ENCODE measurements around the gene LHPP.
A peak's percentile ranks its signal among the peaks of the same experiment; 100 is the strongest.

The LHPP gene

GRCh38 chr10:124464028-124464965, 2.7 kb downstream of the LHPP start:
- H3K36me3 ChIP-seq, result no peaks in the 10 kb centered on the region
- H3K4me3 ChIP-seq, result no peak overlapping the region
- no peak for TF ChIP-seq Cebpa-rat (IDR thresholded peaks at IDR 0.05)
- no peak overlapping the region for H3K9ac ChIP-seq
- H3K27ac ChIP-seq, result no peak overlapping the region
- H3K27me3 ChIP-seq, result no peaks in the 10 kb centered on the region
- peaks cover 14 to 35% (median 27%) of the 10 kb centered on the region in 10 experiments for H3K4me1 ChIP-seq
- peaks cover 0 to 13% (median 0%) of the 10 kb centered on the region in 11 experiments; a peak in 3 of 22 replicates for H4K20me1 ChIP-seq
- H3K4me2 ChIP-seq, result peak overlapping the region in 3 of 11 experiments; percentile 4 to 15 (median 12); a peak in 2 of 22 replicates
- H3K9me3 ChIP-seq (replicated peaks in 1 of 11), result no peaks in the 10 kb centered on the region

- H3K27ac ChIP-seq, result no peak overlapping the region
- no peak for TF ChIP-seq Cebpa-rat (IDR thresholded peaks at IDR 0.05)
- H3K36me3 ChIP-seq, result no peaks in the 10 kb centered on the region; a peak in 1 of 22 replicates
- H3K27me3 ChIP-seq, result no peaks in the 10 kb centered on the region
- H4K20me1 ChIP-seq, result peaks cover 0 to 16% (median 0%) of the 10 kb centered on the region in 11 experiments; a peak in 5 of 22 replicates
- peak overlapping the region in 9 of 11 experiments; percentile 4 to 52 (median 42); a peak in 13 of 22 replicates for H3K4me2 ChIP-seq
- H3K9me3 ChIP-seq (replicated peaks in 1 of 11), result no peaks in the 10 kb centered on the region
- no peak overlapping the region for H3K9ac ChIP-seq
- no peak overlapping the region for H3K4me3 ChIP-seq
- peaks cover 14 to 35% (median 27%) of the 10 kb centered on the region in 10 experiments for H3K4me1 ChIP-seq
These were observed 3.6 kb downstream of the LHPP start for GRCh38 chr10:124465003-124465776.

DNA sequence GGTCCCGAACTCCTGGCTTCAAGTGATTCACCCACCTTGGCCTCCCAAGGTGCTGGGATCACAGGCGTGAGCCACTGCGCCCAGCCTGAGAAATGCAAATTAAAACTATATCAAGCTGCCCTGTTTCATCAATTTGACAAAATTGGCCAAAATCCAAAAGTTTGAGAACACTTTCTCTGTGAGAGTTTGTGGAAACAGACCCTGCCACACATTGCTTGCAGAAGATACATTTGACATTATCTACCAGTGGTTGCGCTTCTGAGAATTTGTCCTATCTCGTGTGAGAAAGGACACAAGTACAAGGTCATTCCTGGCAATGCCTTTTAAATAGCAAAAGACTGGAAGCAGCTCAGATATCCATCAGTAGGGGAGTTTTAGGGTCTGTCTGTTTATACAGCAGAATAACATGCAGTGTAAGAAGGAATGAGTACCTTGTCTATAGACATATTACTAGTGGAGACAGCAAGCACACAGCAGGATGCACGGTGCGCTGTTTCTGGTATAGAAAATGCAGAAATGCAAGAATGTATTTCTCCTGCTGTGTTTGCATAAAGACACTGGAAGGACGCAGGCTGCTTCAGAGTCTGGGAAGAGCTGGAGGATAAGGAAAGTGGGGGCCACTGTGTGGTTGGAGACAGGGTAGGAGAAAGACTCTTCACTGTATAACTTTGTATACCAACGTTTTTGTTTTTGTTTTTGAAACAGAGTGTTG, 4.3 kb downstream of the LHPP start:
- Histone ChIP-seq H3K9ac (no peak overlapping the region), H3K4me2 (peak overlapping the region in 8 of 11 experiments; percentile 4 to 52 (median 43); a peak in 12 of 22 replicates)

GRCh38 chr10:124467165-124467564, 5.5 kb downstream of the LHPP start:
- H4K20me1 ChIP-seq, result peaks cover 0 to 24% (median 0%) of the 10 kb centered on the region in 11 experiments; a peak in 5 of 22 replicates
- no peaks in the 10 kb centered on the region; a peak in 1 of 22 replicates for H3K36me3 ChIP-seq
- H3K4me3 ChIP-seq, result no peak overlapping the region
- no peak overlapping the region for H3K9ac ChIP-seq
- no peak for TF ChIP-seq Cebpa-rat (IDR thresholded peaks at IDR 0.05)
- H3K27ac ChIP-seq, result no peak overlapping the region
- peaks cover 14 to 33% (median 26%) of the 10 kb centered on the region in 10 experiments for H3K4me1 ChIP-seq
- H3K9me3 ChIP-seq (replicated peaks in 1 of 11), result no peaks in the 10 kb centered on the region
- H3K27me3 ChIP-seq, result no peaks in the 10 kb centered on the region
- H3K4me2 ChIP-seq, result peak overlapping the region in 6 of 11 experiments; percentile 24 to 49 (median 28); a peak in 6 of 22 replicates

More for the DNA sequence above, 4.3 kb downstream of the LHPP start:
- H3K27ac ChIP-seq, result no peak overlapping the region
- peaks cover 14 to 35% (median 27%) of the 10 kb centered on the region in 10 experiments for H3K4me1 ChIP-seq
- peaks cover 0 to 24% (median 0%) of the 10 kb centered on the region in 11 experiments; a peak in 5 of 22 replicates for H4K20me1 ChIP-seq
- no peak for TF ChIP-seq Cebpa-rat (IDR thresholded peaks at IDR 0.05)
- H3K36me3 ChIP-seq, result no peaks in the 10 kb centered on the region; a peak in 1 of 22 replicates
- no peaks in the 10 kb centered on the region for H3K9me3 ChIP-seq (replicated peaks in 1 of 11)
- no peak overlapping the region for H3K4me3 ChIP-seq
- no peaks in the 10 kb centered on the region for H3K27me3 ChIP-seq

DNA sequence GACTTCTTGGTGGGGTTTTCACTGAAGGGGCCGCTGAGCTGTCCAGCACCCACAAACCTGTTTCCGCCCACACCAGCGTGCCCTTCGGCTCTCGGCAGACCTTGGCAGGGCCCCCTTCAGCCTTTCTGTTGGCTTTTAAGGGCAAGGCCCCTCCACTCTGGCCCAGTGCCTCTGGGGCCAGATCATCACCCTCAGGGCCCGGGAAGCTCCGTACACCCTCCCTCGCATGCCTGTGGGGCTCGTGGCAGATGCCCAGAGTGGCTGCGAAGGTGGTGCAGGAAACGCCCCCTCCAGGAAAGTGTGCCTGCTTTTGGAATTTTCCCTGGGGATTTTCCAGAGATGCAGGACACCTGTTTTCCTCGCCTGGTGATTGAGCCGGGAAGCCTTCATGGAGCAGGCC, 7.0 kb downstream of the LHPP start:
- no peaks in the 10 kb centered on the region for H3K9me3 ChIP-seq (replicated peaks in 1 of 11)
- no peaks in the 10 kb centered on the region for H3K27me3 ChIP-seq
- peaks cover 0 to 24% (median 0%) of the 10 kb centered on the region in 11 experiments; a peak in 6 of 22 replicates for H4K20me1 ChIP-seq
- peaks cover 10 to 29% (median 24%) of the 10 kb centered on the region in 10 experiments for H3K4me1 ChIP-seq
- no peak for TF ChIP-seq Cebpa-rat (IDR thresholded peaks at IDR 0.05)
- H3K4me2 ChIP-seq, result no peak overlapping the region
- no peak overlapping the region for H3K4me3 ChIP-seq
- no peak overlapping the region for H3K27ac ChIP-seq
- no peak overlapping the region for H3K9ac ChIP-seq
- H3K36me3 ChIP-seq, result no peaks in the 10 kb centered on the region; a peak in 1 of 22 replicates

DNA sequence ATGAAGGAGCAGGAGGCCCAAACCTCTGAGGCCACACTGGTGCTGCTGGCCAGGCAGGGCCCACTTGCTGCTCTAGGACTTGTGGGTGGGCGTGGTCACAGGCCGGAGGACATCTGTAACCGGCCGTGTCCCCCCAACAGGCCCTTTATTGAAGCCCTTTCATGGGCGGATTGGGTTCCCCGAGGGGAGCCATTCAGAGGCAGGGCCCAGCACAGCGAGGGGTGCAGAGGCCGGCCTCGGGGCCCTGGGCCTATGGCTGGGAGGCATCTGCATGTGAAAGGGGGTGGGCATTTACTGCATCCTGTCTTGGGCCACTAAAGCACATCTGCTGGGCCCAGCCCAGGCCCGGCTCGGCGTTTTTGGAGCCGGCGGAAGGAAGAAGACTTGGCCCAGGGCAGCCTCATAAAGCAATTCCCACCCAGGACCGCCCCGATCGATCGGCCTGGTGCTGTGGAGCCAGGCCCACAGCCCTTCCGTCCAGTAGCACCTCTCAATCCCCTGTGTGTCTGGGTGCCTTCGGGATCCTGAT, 8.4 kb downstream of the LHPP start:
- H3K9ac ChIP-seq, result no peak overlapping the region
- no peak overlapping the region for H3K27ac ChIP-seq
- no peaks in the 10 kb centered on the region for H3K27me3 ChIP-seq
- H3K4me3 ChIP-seq, result no peak overlapping the region
- H3K4me1 ChIP-seq, result peaks cover 7 to 33% (median 28%) of the 10 kb centered on the region in 10 experiments
- peaks cover 0 to 24% (median 0%) of the 10 kb centered on the region in 11 experiments; a peak in 6 of 22 replicates for H4K20me1 ChIP-seq
- TF ChIP-seq Cebpa-rat (IDR thresholded peaks at IDR 0.05), result no peak
- H3K4me2 ChIP-seq, result no peak overlapping the region
- no peaks in the 10 kb centered on the region for H3K9me3 ChIP-seq (replicated peaks in 1 of 11)
- no peaks in the 10 kb centered on the region; a peak in 1 of 22 replicates for H3K36me3 ChIP-seq

DNA sequence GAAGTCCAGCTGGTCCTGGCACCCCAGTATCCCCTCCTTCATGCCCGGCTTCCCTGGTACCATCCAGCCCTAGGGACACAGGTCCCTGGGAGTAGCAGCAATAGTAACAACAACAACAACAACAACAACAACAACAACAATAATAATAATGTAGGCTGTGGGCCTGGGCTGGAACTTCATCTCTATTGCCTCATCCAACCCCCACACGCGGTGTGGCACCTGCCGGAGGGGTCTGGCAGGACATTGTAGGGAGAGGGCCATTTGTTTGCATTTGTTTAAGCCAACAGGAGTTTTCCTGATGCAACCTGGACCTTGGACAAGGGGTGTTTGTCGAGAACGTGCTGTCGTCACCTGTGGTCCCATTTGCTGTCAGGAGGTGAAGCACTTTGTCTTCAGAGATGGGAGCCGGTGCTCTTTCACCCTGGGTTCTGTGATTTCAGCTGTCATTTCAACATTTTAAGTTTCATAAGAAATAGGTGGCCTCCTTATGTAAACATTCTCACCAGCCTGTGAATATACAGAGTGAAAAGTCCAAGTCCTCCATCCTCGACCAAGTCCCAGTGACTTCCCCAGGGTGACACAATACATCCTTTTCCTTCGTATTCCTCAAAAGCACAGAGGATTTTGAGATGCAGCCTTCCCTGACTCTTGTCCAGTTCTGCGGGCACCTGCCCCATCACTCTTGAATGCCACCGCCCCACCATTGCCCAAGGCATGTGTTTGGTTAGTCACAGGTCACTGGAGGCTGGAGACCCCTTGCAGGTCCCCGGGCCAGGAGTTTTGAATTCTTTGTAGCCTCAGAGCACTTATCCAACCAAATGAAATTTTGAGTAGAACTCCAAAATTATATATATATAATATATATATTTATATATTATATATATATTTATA, 9.2 kb downstream of the LHPP start:
- no peaks in the 10 kb centered on the region for H3K9me3 ChIP-seq (replicated peaks in 1 of 11)
- H3K4me2 ChIP-seq, result no peak overlapping the region
- no peaks in the 10 kb centered on the region for H3K27me3 ChIP-seq
- no peaks in the 10 kb centered on the region; a peak in 1 of 22 replicates for H3K36me3 ChIP-seq
- no peak overlapping the region for H3K4me3 ChIP-seq
- no peak overlapping the region for H3K27ac ChIP-seq
- TF ChIP-seq Cebpa-rat (IDR thresholded peaks at IDR 0.05), result no peak
- peaks cover 0 to 24% (median 0%) of the 10 kb centered on the region in 11 experiments; a peak in 6 of 22 replicates for H4K20me1 ChIP-seq
- H3K9ac ChIP-seq, result no peak overlapping the region
- H3K4me1 ChIP-seq, result peaks cover 0 to 26% (median 20%) of the 10 kb centered on the region in 10 experiments; a peak in 16 of 20 replicates

Data from BLaER1 treated with 17β-estradiol and CSF1 and Interleukin-3, amounts not matched to agents 10 nM and 100 nM (cell line).